PC-9 (cell line): ENCODE data around the gene GSTCD.

Source experiments
- EZH2 ChIP-seq: fragments of 200-600 bp; sonication (generic); IDR thresholded peaks from 2 replicates; pipeline ENCODE4 v1.8.0; 2017; ENCODE audit warnings: antibody characterized with exemption, low read depth
- TF ChIP-seq, protein P1 (sequence below): fragments of 200-600 bp; sonication (generic); conservative IDR thresholded peaks from 2 replicates; pipeline ENCODE4 v1.6.1; 2017; ENCODE audit warnings: mixed run types, antibody characterized with exemption, mild to moderate bottlenecking, moderate library complexity

- TF ChIP-seq, protein P1, sequence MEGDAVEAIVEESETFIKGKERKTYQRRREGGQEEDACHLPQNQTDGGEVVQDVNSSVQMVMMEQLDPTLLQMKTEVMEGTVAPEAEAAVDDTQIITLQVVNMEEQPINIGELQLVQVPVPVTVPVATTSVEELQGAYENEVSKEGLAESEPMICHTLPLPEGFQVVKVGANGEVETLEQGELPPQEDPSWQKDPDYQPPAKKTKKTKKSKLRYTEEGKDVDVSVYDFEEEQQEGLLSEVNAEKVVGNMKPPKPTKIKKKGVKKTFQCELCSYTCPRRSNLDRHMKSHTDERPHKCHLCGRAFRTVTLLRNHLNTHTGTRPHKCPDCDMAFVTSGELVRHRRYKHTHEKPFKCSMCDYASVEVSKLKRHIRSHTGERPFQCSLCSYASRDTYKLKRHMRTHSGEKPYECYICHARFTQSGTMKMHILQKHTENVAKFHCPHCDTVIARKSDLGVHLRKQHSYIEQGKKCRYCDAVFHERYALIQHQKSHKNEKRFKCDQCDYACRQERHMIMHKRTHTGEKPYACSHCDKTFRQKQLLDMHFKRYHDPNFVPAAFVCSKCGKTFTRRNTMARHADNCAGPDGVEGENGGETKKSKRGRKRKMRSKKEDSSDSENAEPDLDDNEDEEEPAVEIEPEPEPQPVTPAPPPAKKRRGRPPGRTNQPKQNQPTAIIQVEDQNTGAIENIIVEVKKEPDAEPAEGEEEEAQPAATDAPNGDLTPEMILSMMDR: no peak
- TF ChIP-seq EZH2: no peak
These were observed at the start of gene GSTCD, which contains the start of gene INTS12 for GRCh38 chr4:105708181-105709080.
